ENCODE results near the gene GPSM1.

The GPSM1 gene

DNA sequence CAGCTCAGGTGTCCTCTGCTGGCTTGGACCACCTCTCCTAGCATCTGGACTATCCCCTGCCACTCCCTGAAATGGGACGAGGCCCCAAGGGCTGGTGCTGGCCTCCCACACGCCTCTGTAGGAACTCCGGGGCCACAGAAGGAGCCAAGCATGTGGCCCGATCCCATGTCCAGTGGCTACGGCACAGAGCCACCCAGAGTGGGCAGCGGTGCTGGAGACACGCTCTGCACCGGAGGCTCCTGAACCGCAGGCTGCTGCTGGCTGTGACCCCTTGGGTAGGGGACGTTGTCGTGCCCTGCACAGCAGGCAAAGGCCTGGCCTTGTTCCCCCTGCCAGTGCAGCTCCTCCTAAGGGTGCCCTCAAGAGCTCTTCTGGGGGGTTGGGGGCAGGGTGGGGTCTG is 52.6 kb downstream of the GPSM1 start:
- no peak for DNase-seq

DNA sequence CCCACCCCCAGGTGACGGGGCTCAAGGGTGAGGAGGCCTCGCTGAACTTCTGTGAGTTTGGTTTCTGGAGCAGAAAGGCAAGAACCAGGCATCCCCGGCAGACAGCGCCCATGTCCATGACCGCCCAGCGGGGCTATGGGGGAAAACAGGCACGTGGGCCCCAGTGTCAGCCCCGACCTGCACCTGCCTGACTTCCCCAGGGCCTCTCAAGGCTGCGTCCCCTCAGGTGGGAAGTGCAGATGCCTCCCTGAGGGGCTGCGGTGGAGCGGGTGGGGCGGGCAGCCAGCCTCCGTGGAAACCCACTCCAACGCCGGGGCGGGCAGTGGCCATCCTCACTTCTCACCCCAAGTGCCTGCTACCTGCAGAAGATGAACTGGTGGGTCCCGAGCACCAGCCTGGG is 53.0 kb downstream of the GPSM1 start:
- no peak for DNase-seq

DNA sequence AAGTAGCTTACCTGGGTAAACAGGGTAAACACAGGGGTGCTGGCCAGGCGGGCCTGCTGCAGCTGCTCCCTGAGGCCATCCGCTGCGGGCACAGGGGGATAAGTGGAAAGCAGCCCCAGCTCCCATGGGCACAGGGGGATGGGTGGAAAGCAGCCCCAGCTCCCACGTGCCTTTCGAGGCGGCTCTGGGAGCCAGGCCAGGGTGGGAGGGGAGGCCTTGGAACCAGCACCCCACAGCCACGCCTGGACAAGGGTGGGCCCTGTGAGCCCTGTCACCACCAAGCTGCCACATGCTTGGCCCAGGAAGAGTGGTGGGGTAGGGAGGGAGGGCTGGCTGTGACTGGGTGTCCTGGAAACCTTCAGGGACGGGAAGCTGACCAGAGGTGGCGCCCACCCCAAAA is 54.0 kb downstream of the GPSM1 start:
- DNase-seq: no peak

DNA sequence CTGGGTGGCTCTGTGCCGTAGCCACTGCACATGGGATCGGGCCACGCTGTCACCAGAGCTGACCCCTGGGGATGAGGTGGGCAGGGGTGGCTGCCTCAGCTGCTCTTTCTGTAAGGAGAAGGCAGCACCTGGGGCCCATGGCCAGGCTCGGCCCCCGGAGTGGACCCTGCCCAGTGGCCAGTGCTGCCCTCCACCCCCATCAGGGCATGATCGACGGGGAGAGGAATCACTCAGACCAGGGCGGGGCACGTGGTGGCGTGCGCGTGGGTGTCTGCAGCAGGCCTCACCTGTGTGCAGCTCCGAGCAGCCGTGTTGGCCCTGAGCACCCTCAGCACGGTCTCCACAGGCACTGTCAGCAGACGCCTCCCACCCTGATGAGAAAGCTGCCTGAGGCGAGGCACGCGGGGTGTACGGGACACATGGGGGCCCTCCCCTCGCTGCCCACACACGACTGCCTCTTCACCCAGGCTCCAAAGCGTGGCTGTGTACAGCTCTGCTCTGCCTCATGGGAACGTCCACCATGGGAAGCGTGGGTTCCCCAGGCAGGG is 54.7 kb downstream of the GPSM1 start:
- no peak for DNase-seq

DNA sequence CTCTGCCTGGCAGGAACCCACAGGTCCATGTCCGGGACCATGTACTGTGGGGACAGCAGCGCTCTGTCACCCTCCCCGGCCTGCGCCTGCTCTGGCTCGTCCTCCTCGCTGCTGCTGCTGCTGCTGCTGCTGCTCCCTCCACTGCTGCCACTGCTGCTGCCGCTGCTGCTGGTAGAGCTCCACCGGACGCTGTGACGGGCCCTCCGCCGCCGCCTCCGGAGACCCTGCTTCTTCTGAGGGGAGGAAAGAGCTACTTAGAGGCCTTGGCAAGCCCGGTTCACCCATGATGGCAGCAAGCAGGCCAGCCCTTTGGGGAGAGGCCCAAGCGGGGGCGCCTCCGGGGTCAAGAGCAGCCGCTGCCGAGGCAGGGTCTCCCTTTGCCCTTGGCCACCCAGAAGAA is 56.1 kb downstream of the GPSM1 start:
- DNase-seq: no peak

DNA sequence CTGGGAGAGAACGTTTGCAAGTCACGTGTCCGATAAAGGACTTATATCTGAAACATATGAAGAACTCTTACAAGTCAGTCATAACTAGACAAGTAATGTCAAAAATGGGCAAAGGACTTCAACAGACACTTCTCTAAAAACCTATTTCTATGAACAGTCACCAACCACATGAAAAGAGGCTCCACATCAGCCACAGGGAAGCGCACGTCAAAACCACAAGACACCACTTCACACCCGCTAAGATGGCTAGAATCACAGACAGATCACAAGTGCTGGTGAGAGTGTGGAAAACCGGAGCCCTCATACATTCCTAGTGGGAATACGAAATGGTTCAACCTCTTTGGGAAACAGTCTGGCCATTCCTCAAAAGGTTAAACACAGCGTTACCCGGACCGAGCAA is 57.7 kb downstream of the GPSM1 start:
- no peak for DNase-seq

DNA sequence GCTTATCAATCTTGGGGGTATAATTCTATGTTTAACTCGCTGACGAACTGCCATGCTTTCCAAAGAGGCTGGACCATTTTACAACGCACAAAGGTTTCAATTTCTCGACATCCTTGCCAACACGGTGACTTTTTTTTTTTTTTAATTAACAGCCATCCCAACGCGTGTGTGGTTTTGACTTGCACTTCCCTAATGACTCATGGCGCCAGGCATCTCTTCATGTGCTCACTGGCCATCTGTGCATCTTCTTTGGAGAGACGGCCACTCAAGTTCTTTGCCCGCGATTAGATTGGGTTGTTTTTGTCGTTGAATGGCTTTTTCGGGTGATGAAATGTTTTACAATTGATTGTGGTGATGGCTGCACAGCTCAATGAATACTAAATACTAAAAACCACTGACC is 58.7 kb downstream of the GPSM1 start:
- DNase-seq: no peak

DNA sequence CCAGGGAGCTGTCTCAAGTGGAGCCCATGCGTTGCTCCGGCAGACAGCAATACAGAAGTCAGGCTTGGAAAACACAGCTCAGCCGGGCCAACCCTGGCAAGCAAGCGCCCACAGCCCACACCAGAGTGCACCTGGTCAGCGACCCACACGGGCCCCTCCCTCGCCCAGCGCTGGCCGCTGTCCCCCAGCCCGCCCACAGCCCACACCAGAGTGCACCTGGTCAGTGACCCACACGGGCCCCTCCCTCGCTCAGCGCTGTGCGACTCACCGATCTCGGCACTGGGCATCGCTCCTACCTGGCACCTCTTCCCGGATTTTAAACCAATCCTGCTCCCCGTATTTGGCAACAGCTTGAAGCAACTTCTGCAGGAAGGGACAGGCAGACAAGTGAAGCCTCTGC is 59.9 kb downstream of the GPSM1 start:
- no peak for DNase-seq

DNA sequence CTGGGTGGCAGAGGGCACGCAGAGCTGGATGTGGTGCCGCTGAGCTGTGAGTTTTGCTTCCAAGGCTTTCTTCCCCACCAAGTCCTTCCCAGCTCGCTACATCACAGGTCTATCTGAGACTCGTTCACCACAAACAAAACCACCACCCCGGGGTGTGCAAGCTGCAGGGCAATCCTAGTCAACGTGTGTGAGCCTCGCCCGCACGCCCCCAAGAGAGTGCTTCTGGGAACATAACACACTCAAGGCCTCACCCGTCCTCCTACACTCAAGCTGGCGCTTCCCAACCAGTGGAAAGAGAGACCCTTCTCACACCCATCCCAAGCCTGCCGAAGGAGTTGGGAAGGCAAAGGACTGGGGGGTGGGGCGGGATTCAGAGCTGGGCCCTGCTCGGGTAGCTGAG is 62.1 kb downstream of the GPSM1 start:
- DNase-seq: no peak

DNA sequence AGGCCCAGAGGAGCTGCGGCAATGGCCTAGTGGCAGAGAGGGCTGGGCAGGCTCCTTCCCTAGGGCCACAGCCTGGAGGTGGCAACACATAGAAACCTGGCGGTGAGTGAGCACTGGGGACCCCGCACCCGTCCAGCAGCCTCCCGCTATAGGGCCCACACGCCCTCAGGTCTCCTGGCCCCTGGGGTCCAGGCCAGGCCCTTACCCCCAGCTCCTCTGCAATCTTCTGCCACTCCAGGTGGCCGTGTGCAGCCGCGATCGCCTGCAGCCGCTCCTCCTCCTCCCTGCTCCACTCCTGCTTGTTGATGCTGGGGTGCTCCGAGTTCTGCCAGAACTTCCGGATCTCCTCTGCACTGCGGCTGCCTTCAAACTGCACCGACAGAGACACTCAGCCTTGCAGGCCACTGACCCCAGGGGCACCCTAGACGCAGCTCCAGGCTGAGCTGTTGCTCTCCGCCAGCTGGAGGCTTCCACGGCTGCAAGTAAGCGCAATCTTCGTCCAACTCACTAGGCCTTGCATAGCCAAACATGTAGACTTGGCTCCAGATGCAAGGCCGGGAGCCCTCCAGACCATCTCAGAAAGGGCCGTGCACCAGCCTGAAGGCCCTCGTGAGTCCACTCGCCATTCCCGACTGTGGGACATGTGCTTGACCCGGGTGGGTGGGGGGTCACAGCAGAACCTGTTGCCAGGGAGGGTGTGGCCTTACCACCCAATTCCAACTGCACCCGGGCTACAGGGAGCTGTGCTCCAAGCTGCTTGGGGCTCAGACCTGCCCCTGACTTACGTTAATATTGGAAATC is 64.6 kb downstream of the GPSM1 start:
- DNase-seq: no peak

DNA sequence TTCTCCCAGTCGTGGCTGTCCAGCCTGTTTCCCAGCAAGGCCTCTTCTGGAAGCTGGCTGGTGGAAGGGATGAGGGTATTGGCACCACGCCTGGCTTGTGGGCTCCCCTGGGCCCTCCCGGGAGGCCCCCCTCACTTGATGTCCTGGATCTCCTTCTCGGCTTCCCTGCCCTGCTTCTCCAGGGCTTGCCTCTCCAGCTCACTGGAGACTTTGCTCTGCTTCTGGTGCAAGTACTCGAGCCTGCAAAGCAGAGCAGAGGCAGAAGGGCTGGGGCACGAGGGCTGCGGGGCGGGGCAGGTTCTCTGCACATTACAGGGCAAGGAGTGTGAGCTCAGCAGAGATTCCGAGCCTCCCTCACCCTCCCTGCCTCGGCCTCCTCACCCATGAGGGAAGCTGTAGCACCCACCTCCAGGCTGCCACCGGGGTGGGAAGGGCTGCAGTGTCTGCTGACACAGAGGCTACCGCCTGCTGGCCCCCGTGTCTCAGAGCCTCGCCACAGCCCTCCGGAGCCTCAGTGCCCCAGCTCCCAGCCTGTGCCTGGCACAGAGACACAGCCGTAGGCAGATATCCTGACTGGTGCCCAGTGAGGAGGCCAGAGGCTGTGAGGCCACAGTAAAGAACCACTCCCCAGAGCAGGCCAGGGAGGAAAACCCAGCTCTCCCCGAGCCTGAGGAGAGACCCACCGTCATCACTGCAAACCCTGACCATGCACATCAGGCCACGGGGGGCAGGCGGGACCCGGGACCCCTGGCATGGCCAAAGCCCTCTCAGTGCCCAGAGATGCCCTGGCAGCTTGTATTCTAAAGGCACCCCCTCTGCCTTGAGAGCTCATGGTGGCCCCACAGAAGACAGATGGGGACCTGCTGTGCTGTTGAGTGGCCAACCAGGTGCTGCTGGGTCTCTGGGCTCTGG is 65.5 kb downstream of the GPSM1 start:
- no peak for DNase-seq

DNA sequence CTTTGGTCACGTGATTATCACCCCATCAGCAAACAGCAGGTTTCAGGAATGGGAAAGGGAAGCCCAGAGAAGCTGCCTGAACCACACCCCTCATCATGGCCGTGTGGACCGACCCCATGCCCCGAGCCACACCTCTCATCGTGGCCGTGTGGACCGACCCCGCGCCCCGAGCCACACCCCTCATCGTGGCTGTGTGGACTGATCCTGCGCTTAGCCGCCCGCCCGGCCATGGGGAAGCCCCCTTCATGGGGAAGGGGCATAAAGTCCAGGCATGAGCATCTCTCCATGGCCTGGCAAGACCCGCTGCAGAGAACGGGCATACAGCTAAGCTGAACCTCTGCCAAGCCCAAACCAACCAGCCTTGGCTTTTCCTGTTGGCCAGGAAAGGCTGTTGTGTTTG is 66.2 kb downstream of the GPSM1 start:
- DNase-seq: no peak

DNA sequence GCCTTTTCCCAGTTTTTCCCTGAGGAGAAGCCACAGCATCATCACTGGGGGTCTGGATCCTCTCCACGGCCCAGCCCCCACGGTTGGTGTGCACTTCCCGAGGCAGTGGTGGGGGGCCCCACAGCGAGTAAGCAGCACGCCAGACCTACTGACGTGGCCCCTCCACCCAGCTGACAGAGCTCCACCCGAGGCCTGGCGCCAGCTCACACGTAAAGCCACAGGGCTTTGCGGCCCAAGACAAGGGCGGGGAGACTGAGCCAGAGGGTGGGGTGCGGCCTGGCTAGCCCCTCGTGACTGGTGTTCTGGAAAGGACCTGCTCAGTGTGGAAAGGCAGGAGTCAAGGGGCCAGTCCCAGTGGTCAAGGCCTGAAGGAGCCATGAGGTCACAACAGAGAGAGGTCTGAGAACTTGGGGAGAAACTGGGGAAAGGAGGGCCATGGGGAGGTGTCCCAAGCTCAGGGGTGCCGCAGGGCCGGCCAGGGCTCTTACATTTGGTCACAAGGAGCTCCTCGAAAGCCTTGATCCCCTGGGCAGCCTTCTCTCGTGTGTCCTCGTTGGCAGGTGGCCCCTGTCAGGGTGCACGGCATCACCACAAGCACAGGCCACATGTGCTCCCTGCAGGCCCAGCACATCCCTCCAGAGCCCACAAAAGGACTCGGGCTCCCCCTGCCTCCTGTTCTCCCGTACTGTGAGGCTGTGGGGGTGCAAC is 67.1 kb downstream of the GPSM1 start:
- DNase-seq: no peak

DNA sequence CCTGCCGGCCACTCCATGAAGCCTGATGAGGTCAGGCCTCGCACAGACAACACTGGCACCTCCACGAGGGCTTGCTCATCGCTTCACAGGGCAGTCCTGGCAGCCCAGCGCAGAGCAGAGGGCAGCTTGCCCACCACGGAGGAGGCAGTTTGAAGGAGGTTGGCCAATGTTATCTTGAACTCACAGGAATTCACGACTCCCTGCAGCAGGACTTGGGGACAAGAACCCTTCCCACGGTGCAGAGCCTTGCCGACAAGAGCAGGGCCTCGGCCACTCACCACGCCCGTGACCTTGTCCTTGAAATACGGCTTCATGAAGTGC is 67.6 kb downstream of the GPSM1 start:
- DNase-seq: no peak

DNA sequence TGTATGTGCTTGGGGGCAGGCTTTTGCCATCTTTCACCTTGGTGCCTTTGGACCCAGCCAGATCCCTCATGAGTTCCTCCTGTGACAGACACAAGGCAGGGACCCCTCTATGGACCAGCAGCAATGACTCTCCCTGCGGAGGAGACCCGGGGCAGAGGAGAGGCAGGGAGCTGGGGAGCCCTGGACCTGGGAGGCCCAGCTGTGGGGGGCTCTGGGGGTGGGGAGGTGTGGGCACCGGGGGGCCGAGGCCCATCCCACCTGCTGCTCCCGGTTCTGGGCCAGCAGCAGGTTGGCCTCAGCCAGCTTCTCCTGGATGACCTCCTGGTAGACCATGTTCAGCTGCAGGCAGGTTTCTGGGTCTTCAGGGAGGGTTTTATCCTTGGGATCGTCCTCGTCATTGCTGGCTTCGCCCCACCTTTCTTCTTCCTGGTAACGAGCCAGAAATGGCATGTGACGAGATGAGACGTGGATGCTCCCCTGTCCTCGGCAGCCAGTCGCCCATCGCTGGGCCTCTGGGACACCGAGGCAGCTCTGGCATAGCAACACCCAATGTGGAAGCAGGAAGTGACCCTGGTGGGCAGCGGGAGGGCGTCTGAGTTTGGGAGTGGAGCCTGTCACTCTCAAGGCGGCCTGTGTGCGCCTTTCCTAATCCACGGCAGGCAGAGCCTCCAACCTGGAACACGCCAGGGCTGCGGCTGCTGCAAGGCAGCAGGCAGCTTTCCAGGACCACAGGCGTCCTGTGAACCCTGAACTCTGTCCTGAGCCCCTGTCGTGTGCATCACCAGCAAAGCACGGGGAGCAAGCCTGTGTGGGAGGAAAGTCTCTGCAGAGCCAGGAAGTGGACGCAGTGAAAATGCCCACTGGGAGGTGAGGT is 68.2 kb downstream of the GPSM1 start:
- DNase-seq: no peak

DNA sequence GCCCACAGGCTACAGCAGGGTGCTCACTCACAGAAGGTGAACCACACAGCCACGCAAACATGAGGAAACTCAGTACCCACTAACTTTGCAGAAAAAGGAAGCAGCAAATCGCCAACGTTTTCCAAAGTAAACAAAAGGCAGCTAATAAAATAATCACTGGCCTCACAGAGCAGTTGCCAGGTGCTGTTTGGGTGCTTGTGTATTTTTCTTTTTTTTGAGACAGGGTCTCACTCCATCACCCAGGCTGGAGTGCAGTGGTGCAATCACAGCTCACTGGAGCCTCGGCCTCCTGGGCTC is 68.8 kb downstream of the GPSM1 start:
- no peak for DNase-seq

DNA sequence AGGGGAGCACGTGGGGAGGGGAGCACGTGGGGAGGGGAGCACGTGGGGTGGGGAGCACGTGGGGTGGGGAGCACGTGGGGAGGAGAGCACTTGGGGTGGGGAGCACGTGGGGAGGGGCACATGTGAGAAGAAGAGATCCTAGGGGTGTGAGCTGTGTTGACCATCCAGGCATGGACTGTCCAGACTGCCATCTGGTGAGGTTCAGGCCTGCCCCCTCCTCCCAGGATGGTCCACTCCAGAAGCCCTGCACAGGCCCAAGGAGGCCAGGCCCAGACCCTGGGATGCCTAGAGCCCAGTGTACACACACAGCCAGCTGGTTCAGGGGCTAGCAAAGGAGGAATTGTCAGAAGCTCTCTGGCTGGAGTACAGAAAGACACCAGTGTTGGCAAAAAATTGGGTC is 70.3 kb downstream of the GPSM1 start:
- no peak for DNase-seq

DNA sequence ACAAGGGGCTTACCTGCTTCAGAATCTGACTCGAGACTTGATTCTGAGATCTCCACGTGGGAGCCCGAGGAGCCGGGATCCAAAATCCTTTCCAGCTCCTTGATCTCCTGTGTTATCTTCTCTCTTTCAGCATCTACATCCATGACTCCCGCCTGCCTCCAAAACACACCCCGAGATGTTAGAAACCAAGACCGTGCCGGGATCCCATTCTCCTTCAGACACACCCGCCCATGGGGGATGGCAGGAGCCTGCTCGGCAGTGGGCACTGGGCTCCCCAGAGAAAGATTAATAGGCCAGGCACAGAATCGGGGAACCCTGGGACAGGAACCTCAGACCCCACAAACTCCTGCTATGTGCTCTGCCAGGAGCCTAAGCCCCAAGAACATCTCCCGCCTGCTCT is 70.9 kb downstream of the GPSM1 start:
- DNase-seq: no peak

DNA sequence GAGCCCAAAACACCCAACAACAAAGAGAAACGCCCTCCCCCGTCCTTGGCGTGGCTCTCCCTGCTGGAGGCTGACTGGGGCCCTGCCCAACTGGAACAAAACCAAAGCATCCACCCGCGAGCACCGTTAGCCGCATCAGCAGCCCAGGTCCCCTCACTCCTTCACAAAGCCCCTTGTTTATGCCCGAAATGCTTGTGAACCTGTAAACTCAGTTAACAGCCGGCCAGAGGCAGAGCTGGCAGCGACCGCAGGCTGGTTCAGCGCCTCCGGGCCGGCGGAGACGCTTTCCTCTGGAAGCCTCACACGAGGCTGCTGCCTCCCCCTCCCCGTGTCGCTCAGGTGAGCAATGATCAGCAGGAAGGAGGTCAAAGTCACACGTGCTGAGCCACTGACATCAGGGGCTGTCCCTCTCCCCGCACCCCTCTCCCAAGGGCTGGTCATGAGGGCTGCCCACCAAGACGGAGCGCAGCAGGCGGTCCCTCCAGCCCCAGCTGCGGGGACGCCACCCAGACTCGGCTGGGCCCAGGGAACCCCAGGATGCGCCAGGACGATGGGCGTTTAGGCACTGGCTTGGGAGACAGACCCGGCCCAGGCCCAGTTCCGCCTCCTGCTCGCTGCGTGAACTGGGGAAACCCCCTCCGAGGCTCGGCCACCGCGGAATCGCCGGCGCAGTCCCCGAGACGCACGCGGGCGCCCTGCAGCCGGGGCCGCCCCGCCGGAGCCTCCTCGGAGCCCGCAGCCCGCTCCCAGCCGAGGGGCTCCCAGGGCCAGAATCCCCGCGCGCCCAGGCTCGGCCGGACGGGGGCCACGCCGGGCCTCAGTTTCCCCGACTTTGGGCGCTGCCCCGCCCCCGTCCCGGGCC is 72.1 kb downstream of the GPSM1 start:
- peak; percentile 51 for DNase-seq

DNA sequence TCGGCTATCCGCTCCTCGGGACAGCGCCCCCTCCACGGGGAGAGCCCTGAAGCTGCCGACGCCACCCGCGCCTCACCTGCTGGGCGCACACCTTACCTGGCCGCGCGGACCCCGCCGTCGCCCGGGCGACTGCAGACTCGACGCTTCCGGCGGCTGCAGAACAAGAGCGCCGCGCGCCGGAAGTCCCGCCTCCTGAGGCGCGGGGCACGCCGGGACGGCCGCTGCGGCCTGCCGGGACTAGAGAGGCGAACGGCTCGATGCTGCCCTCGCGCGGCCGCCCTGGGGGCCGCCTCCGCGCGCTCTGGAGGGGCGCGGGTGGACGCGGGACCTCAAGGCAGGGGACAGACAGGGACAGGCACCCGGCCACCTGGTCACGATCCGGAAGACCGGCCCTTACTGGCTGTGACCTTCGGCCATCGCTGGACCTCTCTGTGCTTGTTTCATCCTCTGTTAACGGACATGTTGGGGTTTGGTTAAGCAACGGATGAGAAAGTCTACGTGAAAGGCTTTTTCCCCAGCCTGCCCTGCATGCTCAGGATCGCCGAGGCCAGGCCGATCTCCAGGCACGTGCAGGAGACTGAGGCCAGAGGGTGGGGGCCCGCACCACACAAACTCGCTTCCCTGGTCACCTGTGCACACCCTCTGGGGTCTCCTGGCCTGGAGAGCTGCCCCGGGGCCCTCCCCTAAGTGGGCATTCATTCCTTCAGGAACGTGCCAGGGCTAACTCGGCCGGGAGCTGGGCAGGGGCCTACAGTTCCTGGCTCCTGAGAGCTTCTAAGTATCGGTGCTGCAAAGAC is 72.9 kb downstream of the GPSM1 start, which contains the start of gene SNAPC4:
Gene SNAPC4 (minus strand): TSS at position 133 of the 797 bp plus-strand sequence. CDS start 1,742 bp downstream, outside the sequence.
- peak; percentile 89 for DNase-seq

All from stimulated activated CD4-positive, alpha-beta T cell treated with anti-CD3 and anti-CD28 coated beads, Interleukin-12 subunit alpha, Interleukin-12 subunit beta, amount 100 ng/mL, for 4 hours (primary cell).